ENCODE data around the gene TMPRSS11A. TPM values are rescaled to one million over a fixed set of nuclear protein-coding genes. Genes with fewer than 3 reads are reported as not detected.
A peak's percentile ranks its signal among the peaks of the same experiment; 100 is the strongest.

TMPRSS11A gene
- total RNA-seq, 1 donor from 2014 or later = not detected

- no peak overlapping the region for H3K4me3 Mint-ChIP-seq (ENCODE audit: unreplicated experiment)
- no peaks in the 10 kb centered on the region for H3K9me3 Mint-ChIP-seq (ENCODE audit: unreplicated experiment)
- DNase-seq (ENCODE audit: low spot score) = no peak
- H3K36me3 Mint-ChIP-seq (ENCODE audit: low read depth, unreplicated experiment) = no peaks in the 10 kb centered on the region
- H3K27ac Mint-ChIP-seq (ENCODE audit: unreplicated experiment) = no peak overlapping the region
- no peaks in the 10 kb centered on the region for H3K27me3 Mint-ChIP-seq (ENCODE audit: unreplicated experiment)
- no peaks in the 10 kb centered on the region for H3K4me1 Mint-ChIP-seq (ENCODE audit: unreplicated experiment)
- TF ChIP-seq CTCF (IDR thresholded peaks at IDR 0.05; ENCODE audit: unreplicated experiment) = no peak
Measured at GRCh38 chr4:67874986-67875385, 88.3 kb downstream of the TMPRSS11A start.

GRCh38 chr4:67873116-67873515 lies 90.2 kb downstream of the TMPRSS11A start:
- no peak for TF ChIP-seq CTCF (IDR thresholded peaks at IDR 0.05; ENCODE audit: unreplicated experiment)
- no peaks in the 10 kb centered on the region for H3K27me3 Mint-ChIP-seq (ENCODE audit: unreplicated experiment)

GRCh38 chr4:67871867-67872266 lies 91.4 kb downstream of the TMPRSS11A start:
- Mint-ChIP-seq H3K27me3 (ENCODE audit: unreplicated experiment) (no peaks in the 10 kb centered on the region), H3K9me3 (ENCODE audit: unreplicated experiment) (no peaks in the 10 kb centered on the region), H3K4me3 (ENCODE audit: unreplicated experiment) (no peak overlapping the region), H3K36me3 (ENCODE audit: low read depth, unreplicated experiment) (no peaks in the 10 kb centered on the region), H3K27ac (ENCODE audit: unreplicated experiment) (no peak overlapping the region), H3K4me1 (ENCODE audit: unreplicated experiment) (no peaks in the 10 kb centered on the region)
- no peak for DNase-seq (ENCODE audit: low spot score)
- TF ChIP-seq CTCF (IDR thresholded peaks at IDR 0.05; ENCODE audit: unreplicated experiment) = peak; percentile 21

More at GRCh38 chr4:67873116-67873515, 90.2 kb downstream of the TMPRSS11A start:
- Mint-ChIP-seq H3K36me3 (ENCODE audit: low read depth, unreplicated experiment) (no peaks in the 10 kb centered on the region), H3K4me1 (ENCODE audit: unreplicated experiment) (no peaks in the 10 kb centered on the region), H3K9me3 (ENCODE audit: unreplicated experiment) (no peaks in the 10 kb centered on the region), H3K4me3 (ENCODE audit: unreplicated experiment) (no peak overlapping the region), H3K27ac (ENCODE audit: unreplicated experiment) (no peak overlapping the region)
- DNase-seq (ENCODE audit: low spot score) = no peak

- H3K4me1 Mint-ChIP-seq (ENCODE audit: unreplicated experiment) = no peaks in the 10 kb centered on the region
- no peak for DNase-seq (ENCODE audit: low spot score)
- no peaks in the 10 kb centered on the region for H3K36me3 Mint-ChIP-seq (ENCODE audit: low read depth, unreplicated experiment)
- no peak overlapping the region for H3K4me3 Mint-ChIP-seq (ENCODE audit: unreplicated experiment)
- H3K9me3 Mint-ChIP-seq (ENCODE audit: unreplicated experiment) = no peaks in the 10 kb centered on the region
- TF ChIP-seq CTCF (IDR thresholded peaks at IDR 0.05; ENCODE audit: unreplicated experiment) = no peak
- H3K27ac Mint-ChIP-seq (ENCODE audit: unreplicated experiment) = no peak overlapping the region
- no peaks in the 10 kb centered on the region for H3K27me3 Mint-ChIP-seq (ENCODE audit: unreplicated experiment)
Measured at GRCh38 chr4:67869580-67870190, 93.6 kb downstream of the TMPRSS11A start.

- Mint-ChIP-seq H3K27ac (ENCODE audit: unreplicated experiment) (no peak overlapping the region), H3K27me3 (ENCODE audit: unreplicated experiment) (no peaks in the 10 kb centered on the region), H3K4me1 (ENCODE audit: unreplicated experiment) (no peaks in the 10 kb centered on the region), H3K9me3 (ENCODE audit: unreplicated experiment) (no peaks in the 10 kb centered on the region), H3K36me3 (ENCODE audit: low read depth, unreplicated experiment) (no peaks in the 10 kb centered on the region), H3K4me3 (ENCODE audit: unreplicated experiment) (no peak overlapping the region)
- no peak for TF ChIP-seq CTCF (IDR thresholded peaks at IDR 0.05; ENCODE audit: unreplicated experiment)
- no peak for DNase-seq (ENCODE audit: low spot score)
Measured at GRCh38 chr4:67861513-67861912, 101.8 kb downstream of the TMPRSS11A start.

Other genes with a start within 250 kb of the TMPRSS11A start
- gene GNRHR, start 209.1 kb downstream of the TMPRSS11A start, total RNA-seq (ENCODE audit: unreplicated experiment) = not detected
- not detected for gene TMPRSS11D, start 79.5 kb downstream of the TMPRSS11A start, total RNA-seq (ENCODE audit: unreplicated experiment)
- gene TMPRSS11F, start 166.4 kb upstream of the TMPRSS11A start, total RNA-seq (ENCODE audit: unreplicated experiment) = not detected